Placental epithelial cell (primary cell): ENCODE results near the gene PRAMEF10. TPM values are rescaled to one million over a fixed set of nuclear protein-coding genes. Genes with fewer than 3 reads are reported as not detected.

Experiments used
- small RNA-seq: library from RNA; depleted of rRNA; stranded (forward); fragments of <200 nt; gene quantifications from one replicate; pipeline ENCODE3, GENCODE V24; 2012
- total RNA-seq: library from RNA; depleted of rRNA; stranded (reverse); fragments of >200 nt; gene quantifications from 2 replicates; pipeline ENCODE4 v1.2.3, GENCODE V29; 2012

The PRAMEF10 gene
- not detected in 2 replicates for total RNA-seq

GRCh38 chr1:12898170-12898569 is at the start of gene PRAMEF10:
Gene PRAMEF10, minus strand, starts transcription at chr1:12898270. Its CDS starts 2,423 bp downstream, at chr1:12895847.

GRCh38 chr1:12947480-12947879 is 49.4 kb upstream of the PRAMEF10 start, which contains the start of gene PRAMEF6:
Gene PRAMEF6, minus strand, starts transcription at chr1:12947580. Its CDS starts 5,062 bp downstream, at chr1:12942518.

GRCh38 chr1:12916310-12916709 is 18.2 kb upstream of the PRAMEF10 start, which contains the start of gene PRAMEF7:
Gene PRAMEF7, plus strand, starts transcription at chr1:12916610. Its CDS starts 1,083 bp downstream, at chr1:12917693.

GRCh38 chr1:12886101-12886500 is 12.0 kb downstream of the PRAMEF10 start, which contains the start of gene PRAMEF4:
Gene PRAMEF4, minus strand, starts transcription at chr1:12886201. Its CDS starts 2,807 bp downstream, at chr1:12883394.

GRCh38 chr1:12856786-12857185 is 41.3 kb downstream of the PRAMEF10 start, which contains the start of gene PRAMEF2:
Gene PRAMEF2, plus strand, starts transcription at chr1:12857086. Its CDS starts 1,924 bp downstream, at chr1:12859010.

GRCh38 chr1:12848620-12849019 is 49.5 kb downstream of the PRAMEF10 start, which contains the start of gene HNRNPCL1:
Gene HNRNPCL1, minus strand, starts transcription at chr1:12848720. Its CDS starts 431 bp downstream, at chr1:12848289.

Small RNAs within 50 kb of the gene (small RNA-seq; reads per million reads assigned to genes)
- not detected for gene RNU6-1072P

Other genes starting within 250 kb of the PRAMEF10 start
- not detected in 2 replicates for gene AADACL3, start 182.2 kb downstream of the PRAMEF10 start, total RNA-seq
- gene CFAP107, start 152.1 kb downstream of the PRAMEF10 start, total RNA-seq = not detected in 2 replicates
- gene PRAMEF12, start 124.5 kb downstream of the PRAMEF10 start, total RNA-seq = not detected in 2 replicates
- gene PRAMEF1, start 106.9 kb downstream of the PRAMEF10 start, total RNA-seq = 0.11 TPM in 1 of 2 replicates, not detected in the other
- gene PRAMEF11, start 66.9 kb downstream of the PRAMEF10 start, total RNA-seq = not detected in 2 replicates
- gene HNRNPCL1, start 49.5 kb downstream of the PRAMEF10 start, total RNA-seq = not detected in 2 replicates
- gene PRAMEF2, start 41.2 kb downstream of the PRAMEF10 start, total RNA-seq = not detected in 2 replicates
- not detected in 2 replicates for gene PRAMEF4, start 12.1 kb downstream of the PRAMEF10 start, total RNA-seq
- not detected in 2 replicates for gene PRAMEF7, start 18.3 kb upstream of the PRAMEF10 start, total RNA-seq
- gene PRAMEF6, start 49.3 kb upstream of the PRAMEF10 start, total RNA-seq = not detected in 2 replicates
- not detected in 2 replicates for gene PRAMEF27, start 158.3 kb upstream of the PRAMEF10 start, total RNA-seq
- gene HNRNPCL3, start 162.5 kb upstream of the PRAMEF10 start, total RNA-seq = not detected in 2 replicates
- gene PRAMEF25, start 172.5 kb upstream of the PRAMEF10 start, total RNA-seq = not detected in 2 replicates
- not detected in 2 replicates for gene HNRNPCL2, start 218.6 kb upstream of the PRAMEF10 start, total RNA-seq